HT1080 (cell line): ENCODE data around the gene EEFSEC. TPM values are rescaled to one million over a fixed set of nuclear protein-coding genes. Genes with fewer than 3 reads are reported as not detected.

Source experiments
- DNase-seq: peaks from one replicate; pipeline ENCODE4 v3.0.0-alpha.2; 2015; ENCODE audit warnings: low read depth
- total RNA-seq: library from RNA; depleted of rRNA; stranded (reverse); fragments of >200 nt; shearing (Covaris generic); gene quantifications from 2 replicates; pipeline ENCODE4 v1.2.3, GENCODE V29; 2014

EEFSEC gene
- total RNA-seq, 1 experiment from 2014 or later: 12.3 TPM

DNA sequence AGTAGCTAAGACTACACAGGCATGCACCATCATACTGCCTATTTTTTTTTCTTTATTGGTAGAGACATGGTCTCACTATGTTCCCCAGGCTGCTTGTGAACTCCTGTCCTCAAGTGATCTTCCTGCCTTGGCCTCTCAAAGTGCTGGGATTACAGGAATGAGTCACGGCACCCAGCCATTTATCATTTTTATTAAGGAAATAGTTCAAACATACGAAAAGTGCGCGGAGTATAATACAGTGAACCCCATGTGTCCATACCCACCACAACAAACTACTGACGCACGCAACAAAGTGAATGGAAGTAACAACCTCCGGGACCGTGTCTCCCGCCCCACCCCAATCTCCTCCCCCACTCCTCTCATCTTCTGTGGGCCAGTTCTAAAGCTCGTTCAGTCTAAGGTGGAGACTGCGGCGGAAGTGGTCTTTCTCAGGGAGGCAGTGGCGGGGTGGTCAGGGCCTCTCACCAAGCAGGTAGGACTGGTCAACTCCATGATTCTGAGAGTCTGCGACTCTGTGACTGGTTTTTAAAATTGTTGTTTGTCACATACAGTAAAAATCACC lies 271.3 kb downstream of the EEFSEC start:
- peak; percentile 67 for DNase-seq

DNA sequence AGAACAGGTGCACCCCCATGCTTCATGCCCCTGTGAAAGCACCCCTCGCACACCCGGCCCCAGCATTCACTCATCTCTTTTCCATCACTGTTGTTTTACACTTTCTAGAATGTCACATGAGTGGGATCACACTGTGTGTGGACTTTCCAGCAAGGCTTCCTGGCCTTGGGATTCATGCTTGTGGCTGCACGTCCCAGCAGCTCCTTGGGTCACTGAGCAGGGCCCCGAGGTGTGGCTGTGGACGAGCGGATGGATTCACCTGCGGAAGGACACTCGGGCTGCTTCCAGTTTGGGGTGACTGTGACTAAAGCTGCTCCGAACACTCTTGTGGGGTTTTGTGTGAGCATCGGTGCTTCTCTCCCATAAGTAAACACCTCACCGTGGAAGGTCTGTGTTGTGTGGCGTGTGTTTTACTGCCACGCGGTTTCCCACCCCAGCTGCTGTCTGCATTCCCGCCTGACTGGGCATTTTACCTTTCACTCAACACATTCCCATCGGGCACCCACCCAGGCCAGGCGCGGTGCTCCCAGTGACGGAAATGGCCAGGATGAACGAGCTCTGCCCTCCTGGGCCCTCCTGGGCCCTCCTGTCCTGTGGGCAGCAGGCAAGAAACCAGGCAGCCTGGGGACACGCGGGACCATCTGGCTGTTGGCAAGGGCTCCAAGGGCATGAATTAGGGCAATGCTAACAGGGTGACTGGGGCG lies 272.0 kb downstream of the EEFSEC start:
- no peak for DNase-seq

DNA sequence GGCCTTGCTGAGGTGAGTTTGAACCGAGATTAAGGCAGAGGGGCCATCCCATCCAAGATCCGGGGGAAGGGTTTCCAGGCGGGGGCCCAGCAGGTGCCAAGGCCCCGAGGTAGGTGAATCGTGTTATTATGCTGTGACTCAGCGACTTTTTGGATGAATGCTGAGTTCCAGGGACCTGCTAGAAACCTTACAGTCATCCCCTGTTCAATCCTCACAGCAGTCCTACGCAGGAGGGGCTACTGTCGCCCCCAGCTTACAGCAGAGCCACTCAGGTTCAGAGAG lies 272.5 kb downstream of the EEFSEC start:
- no peak for DNase-seq

DNA sequence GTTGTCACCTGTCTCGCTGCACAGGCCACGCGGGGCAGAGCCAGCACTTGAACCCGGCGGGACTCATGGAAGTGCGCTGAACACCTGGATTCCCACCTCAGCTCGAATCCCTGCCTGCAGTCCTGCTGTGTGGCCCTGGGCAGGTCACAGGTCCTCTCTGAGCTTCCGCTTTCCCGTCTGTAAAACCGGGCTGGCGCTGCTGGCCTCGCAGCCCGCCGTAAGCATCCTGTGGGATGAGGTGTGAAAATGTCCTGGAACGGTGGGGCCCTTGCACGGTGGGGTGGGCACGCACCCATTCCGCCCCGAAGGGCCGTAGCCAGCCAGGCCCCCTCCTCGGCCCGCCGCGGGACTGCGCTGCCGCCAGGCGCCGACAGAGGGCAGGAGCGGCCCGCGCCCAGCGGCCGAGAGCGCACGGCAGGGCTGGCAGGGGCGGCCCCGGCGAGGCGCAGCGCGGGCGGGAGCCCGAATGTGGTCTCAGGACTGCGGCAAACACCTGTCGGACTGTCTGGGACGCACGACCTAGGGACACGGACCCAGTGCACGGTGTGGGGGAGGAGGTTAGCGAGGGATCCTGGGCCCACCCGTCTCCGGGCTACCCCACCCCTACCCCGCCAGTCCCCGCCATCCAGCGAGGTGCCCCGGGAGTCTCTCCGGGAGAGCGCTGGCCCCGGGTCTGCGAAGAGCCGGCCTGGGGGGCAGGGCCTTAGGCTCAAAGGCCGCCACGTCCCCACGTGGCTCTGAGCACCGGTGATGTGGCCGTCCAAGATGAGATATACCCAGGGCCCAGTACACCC lies 273.0 kb downstream of the EEFSEC start:
- DNase-seq: no peak

DNA sequence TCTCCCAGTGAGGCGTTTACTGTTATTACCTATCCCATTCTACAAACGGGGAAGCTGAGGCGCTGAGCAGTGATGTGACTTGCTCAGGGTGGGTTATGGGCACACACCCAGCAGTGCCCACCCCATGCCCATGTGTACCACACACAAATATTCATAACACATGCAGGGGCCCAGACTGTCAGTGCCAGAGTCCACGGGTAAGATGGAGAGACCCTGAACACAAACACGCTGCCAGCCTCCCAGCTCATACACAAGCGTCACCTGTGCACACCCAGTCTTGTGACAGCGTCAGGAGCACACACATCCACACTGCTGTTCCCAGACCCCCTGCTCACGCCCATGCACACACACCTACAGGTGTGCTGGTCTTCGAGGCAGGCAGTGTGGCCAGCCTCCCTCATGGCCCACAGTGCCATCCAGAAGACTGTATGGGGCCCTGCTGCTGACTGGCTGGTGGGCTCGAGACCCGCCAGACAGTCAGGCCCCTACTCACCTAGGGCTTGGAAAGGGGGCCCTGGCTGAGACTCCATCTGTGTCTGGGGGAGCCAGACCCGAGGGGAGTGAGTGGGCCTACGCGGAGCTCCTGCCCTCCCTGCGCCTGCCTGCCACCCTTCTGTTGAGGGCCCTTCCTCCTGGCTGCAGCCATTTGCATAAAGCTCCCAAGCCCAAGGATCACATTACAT lies 274.0 kb downstream of the EEFSEC start:
- DNase-seq: no peak

DNA sequence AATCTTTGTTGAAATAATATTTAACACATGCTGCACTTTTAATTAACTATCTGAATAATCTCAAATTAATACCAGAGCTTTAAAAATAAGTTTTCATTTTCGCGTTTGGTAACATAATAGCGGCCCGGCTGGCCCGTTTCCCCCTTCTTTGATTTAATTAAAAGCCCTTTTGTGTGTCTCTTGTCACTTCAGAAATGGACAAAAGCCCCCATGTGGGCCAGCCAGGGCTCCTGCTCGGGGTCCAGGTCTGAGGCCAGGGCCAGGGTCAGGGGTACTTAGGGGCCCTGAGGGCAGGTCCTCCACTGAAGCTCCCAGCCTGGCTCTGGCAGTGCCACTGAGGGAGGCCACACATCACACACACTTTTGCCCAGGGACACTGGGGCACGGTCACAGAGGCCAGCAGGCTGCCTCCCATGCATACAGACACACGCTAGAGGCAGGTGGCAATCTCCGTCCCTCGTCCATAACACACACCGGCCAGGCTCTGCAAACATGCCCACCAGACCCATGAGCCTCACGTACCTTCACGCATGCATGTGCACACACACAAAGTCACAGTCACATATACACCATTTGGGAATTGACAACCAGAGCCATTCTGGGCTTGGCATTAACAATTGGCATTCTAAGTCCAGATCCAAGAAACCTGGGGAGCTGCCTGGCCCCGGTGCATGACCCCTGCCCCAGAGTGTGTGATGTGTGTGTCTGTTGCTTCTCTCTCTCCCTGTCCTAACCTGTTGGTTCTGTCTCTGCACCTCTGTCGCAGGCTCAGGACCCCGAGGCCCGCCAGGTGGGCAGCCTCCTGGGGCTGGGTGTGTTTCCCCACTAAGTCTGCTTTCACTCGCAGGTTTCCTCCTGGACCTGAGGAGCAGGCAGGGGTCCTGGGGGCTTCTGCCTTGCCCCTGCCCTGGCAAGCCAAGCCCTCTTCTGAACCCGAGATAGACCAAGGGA lies 274.9 kb downstream of the EEFSEC start:
- no peak for DNase-seq

DNA sequence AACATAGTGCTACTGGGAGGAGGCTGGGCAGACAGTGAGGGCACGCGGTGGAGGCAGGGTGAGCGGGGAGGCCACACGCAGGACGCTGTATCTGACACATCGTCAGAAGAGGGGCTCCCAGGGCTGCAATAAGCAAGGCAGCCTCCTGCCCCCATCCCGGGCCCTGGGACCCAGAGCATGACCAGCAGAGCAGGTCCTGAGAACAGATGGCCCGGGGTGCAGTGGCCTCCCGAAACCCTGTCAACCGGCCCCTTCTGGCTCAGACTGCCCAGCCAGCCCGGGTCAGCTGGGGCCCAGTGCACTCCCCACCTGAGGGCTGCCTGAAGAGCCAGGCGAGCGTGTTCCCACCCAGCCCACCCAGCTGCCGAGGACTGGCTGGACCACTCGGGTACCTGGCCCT lies 276.0 kb downstream of the EEFSEC start:
- DNase-seq: no peak

DNA sequence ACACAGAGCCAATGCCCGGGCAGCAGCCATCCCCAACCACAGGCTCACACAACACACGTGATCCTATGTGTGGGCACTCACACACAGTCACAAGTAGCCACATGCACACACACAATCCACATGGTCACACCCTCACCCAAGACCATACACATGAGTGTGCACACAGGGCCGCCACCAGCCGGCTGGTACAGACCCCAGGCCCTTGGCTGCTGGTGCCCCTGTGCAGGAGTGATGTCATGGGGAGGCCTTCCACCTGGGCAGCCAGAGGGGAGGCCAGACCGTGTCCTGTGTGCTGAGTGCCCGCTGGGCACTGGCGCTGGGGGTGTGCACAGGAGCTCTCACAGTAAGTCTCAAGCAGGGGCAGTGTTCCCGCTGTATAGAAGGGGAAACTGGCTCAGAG lies 276.5 kb downstream of the EEFSEC start:
- no peak for DNase-seq

DNA sequence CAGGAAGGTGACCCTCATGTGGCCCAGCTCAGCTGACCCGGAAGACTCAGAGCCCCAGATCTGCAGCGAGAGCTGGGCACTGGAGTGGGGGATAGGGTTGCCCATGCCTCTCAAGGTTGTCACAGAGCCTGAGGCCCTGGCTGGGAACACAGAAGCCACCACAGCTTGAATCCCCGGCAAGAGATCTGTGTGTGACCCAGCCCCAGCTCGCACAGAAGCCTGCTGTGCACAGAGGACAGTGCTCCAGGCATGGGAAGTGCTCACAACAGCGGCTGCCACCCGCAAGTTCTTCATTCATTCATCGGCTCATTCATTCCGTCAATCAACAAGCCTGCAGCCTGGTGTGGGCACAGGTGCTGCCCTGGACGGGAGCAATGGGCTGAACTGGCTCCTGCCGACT lies 277.0 kb downstream of the EEFSEC start:
- no peak for DNase-seq

DNA sequence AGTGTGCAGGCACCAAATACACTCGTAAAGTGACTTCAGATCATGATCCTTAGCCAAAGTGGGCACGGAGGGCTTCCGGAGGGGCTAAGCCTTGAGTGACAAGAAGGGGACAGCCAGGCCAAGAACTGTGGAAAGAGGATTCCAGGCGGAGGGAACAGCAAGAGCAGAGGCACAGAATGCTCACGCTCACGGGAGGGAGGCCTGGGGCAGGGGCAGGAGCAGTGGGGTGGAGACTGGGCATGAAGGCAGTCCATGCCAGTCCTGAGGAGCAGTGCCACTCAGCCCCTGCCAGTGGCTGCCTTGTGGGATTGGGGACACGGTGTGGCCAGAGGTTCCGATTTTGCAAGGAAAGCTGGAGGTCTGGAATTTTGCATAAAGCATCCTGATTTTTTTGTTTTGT lies 277.4 kb downstream of the EEFSEC start:
- DNase-seq: no peak

DNA sequence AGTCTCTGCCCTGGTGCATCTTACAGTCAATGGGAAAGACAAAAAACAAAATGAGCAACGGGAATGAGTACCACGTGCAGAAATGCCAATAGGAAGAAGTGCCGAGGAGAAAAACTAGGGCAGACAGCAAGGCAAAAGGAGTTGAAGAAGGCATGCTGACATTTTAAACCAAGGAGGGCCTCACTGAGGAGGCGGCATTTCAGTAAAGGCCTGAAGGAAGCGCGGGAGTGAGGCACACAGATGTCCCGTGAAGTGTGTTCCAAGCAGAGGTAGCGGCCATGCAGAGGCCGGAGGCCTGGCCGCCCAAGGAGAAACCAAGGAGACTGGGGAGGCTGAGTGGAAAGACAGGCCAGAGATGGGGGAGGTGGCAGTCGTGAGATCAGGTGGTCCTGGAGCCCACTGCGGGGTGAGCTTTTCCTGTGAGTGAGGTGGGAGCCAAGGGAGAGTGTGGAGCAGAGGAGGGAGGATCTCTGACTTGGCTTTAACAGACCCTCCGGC lies 278.6 kb downstream of the EEFSEC start:
- DNase-seq: no peak

DNA sequence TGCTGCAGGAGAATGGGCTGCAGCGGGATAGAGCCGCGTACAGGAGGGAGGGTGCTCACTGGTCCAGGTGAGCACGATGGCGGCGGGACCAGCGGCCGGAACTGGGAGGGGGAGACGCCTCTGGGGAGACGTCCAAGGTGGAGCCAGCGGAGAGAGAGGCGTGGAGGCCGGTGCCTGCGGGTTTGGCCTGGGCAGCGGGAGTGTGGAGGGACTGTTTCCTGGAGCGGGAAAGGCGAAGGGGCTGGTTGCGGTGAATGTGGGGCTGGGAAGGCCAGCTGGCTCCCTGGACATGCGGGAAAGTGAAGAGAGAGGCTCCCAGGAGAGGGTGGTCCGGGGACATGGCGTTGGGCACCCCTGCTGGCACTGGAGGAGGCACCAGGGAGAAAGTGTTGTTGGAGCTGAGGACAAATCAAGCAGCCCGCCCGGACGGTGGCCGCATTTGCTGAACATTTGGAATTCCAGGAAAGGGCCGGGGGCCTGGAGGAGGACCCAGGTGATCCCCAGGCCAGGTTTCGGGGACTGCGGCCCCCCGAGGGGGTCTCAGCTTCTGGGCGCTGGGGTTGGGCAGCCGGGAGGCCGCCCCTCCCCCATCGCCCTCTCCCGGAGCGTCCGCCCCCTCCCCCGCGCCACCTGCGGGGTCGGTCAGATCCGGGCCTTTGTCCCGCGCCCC lies 279.2 kb downstream of the EEFSEC start:
- no peak for DNase-seq

DNA sequence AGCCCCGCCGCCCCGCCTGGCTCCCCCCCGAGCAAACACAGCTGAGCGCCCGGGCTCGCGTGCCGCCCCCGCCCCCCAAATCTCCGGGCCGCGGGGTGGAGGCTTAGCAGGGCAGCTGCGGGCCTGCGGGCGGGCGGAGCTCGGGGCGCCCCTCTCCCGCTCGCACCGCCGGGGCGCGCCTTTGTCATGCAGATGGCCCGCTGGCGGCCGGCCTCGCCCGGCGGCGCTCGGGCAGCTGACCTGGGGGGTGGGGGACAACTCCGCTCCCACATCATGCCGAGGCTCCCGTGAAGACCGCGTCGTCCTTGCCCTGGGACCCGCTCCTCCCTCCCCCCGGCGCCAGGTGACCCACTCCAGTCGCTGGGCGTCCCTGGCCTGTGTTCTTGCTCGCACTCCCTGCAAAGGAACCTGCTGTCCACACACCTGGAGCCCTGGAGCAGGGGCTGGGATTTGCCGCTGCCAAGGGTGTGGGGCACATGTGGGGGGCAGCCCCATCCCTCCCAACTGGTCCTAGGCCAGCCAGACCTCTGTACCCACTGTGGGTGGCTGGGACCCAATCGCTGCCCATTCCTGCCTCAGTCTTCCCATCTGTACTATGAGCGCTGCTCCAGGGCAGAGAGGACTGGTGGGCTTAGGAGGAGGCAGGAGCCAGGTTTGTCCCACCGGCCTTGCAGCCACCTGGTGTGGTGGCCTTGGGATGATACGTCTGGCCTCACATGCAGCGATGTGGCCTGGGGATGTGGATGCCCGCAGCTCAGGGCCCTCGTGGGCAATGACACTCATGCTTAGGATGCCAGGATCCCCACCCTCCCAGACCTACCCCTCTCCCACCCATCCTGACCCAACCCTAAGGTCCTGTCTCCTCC lies 279.9 kb downstream of the EEFSEC start:
- no peak for DNase-seq

DNA sequence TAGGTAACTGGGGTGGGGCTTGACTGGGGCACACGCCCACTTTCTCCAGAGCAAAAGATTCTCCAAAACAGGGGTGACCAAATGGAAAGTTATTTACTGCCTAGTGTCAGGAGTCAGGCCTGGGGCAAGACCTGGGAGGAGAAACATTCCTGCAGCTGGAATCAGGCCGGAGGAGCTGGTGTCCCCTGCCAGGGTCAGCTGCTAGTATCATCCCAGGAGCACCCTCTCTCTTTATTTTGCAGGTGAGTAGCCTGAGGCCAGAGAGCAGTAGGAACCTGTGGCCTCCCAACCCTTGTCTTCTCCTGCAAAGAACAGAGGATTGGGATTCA lies 280.5 kb downstream of the EEFSEC start:
- DNase-seq: no peak

DNA sequence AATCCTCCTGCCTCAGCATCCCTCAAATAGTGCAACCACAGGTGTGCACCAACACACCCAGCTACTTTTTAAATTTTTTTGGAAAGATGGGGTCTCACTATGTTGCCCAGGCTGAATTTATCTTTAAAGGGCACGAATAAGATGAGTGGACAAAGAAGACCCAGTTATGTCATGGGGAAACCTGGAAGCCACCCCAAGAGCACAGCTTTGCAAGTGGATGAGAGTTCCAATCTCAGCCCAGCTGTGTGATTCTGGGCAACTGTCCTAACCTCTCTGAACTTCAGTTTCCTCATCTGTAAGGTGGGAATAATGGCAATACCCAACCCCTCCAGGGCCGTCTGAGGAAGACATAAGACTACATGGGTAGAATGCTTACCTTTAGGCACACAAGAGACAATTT lies 281.2 kb downstream of the EEFSEC start:
- no peak for DNase-seq

DNA sequence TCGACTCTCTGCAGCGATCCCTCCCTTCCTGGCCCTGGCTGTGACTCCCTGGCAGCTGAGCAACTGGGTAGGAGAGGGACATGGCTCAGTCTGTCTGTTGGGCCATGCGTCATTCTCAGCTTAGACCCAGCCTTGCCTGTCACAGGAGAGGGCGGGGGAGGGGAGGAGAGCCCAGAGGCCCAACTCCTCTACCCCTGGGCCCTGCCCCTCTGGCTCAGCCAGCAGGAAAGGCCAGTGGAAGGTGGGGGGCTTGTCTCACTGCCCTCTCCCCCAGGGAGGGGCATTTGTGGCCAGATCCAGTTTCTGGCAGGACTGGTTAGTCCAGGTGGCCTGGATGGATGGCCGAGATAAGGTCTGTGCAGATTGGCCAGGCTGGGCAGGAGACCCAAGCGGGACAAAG lies 281.8 kb downstream of the EEFSEC start:
- DNase-seq: peak; percentile 25

DNA sequence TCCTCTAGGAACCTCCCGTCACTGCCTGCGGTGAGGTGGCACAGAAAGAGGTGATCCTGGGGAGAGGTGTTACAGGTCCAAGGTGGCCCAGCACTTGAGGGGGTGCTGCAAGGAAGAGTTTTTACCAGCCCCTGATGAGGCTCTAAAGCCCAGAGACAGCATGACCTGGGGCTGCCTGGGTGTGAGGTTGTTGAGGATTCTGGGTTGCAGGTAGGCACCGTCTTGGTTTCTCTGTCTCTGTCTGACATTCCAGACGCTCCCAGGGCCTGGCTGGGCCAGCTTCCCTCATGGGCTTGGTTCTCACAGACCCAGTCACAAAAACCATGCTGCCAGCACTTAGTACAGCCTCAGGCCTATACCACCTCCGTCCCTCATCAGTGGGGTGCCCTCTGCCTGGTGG lies 282.3 kb downstream of the EEFSEC start:
- DNase-seq: no peak

DNA sequence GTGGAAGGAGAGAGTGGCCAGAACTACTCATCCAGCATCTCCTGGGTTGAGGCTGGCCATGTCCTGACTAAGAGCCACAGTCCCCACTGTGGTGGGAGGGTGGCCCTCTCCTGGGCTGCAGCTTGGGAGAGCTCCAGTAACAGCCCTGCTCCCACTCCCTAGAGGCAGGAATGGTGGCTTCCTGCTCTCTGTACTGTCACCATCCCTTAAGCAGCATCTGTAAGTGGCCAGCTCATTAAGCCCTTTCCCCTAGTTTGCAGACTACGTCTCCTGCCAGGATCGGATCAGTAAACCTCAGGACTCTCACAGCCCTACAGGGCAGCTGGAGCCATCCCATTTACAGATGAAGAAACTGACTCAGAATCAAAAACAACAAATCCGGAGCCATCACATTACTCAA lies 282.9 kb downstream of the EEFSEC start:
- no peak for DNase-seq

DNA sequence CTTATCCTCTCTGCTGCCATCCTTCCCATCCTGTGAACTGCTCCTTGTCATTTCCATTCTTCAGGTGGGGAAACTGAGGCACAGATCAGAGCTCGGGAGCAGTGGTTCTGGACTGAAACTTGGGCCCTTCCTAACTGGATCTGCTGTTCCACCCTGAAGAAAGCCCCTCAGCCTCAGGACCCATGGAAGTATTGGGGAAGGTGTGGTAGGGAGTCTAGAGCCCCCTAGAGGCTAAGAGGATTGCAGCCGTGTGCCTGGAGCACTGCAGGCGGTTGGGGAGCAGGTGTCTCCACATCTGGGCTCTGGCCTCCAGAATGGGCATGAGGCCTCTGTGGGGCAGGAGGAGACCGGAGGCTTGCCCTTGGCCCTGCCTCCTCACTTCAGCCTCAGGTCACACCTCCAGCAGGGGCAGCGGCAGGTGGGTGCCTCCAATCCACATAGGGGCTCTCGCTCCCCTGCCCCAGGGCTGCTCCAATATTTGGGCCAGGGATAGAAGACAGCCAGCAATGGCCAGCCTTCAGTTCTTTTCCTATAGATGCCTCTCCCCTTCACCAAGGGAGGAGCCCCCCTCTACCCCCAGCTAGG lies 285.3 kb downstream of the EEFSEC start:
- DNase-seq: no peak
